Smooth muscle cell (in vitro differentiated cells): Measurements from ENCODE around the gene KRTAP12-2. TPM values are rescaled to one million over a fixed set of nuclear protein-coding genes. Genes with fewer than 3 reads are reported as not detected.

ENCODE experiments used
- DNase-seq: peaks from one replicate; lab custom pipeline; 2025; ENCODE audit not compliant: unreplicated experiment; lab: John Stamatoyannopoulos, UW
- H2AFZ ChIP-seq: fragments of 200-600 bp; sonication (generic); 2 replicates; pipeline ENCODE4 v1.6.0; 2016; ENCODE audit warnings: antibody characterized with exemption, low read depth, mild to moderate bottlenecking
- H3F3A ChIP-seq: fragments of 200-600 bp; sonication (generic); 2 replicates; pipeline ENCODE4 v1.6.0; 2017; ENCODE audit warnings: antibody characterized with exemption, low read depth
- H3K27ac ChIP-seq: fragments of 200-600 bp; sonication (generic); 2 replicates; pipeline ENCODE4 v1.5.1; 2016; ENCODE audit warnings: low read depth, mild to moderate bottlenecking
- H3K27me3 ChIP-seq: fragments of 200-600 bp; sonication (generic); 2 replicates; pipeline ENCODE4 v1.6.1; 2016; ENCODE audit warnings: low read depth, mild to moderate bottlenecking
- H3K36me3 ChIP-seq: fragments of 200-600 bp; sonication (generic); 2 replicates; pipeline ENCODE4 v1.5.1; 2016; ENCODE audit warnings: low read depth
- H3K4me1 ChIP-seq: fragments of 200-600 bp; sonication (generic); 2 replicates; pipeline ENCODE4 v1.5.1; 2016; ENCODE audit warnings: low read depth
- H3K4me2 ChIP-seq: fragments of 200-600 bp; sonication (generic); 2 replicates; pipeline ENCODE4 v1.6.0; 2016; ENCODE audit warnings: mild to moderate bottlenecking
- H3K4me3 ChIP-seq: fragments of 200-600 bp; sonication (generic); 2 replicates; pipeline ENCODE4 v1.5.1; 2016; ENCODE audit warnings: mild to moderate bottlenecking
- H3K79me2 ChIP-seq: fragments of 200-600 bp; sonication (generic); 2 replicates; pipeline ENCODE4 v1.6.0; 2016; ENCODE audit warnings: low read depth, mild to moderate bottlenecking
- H3K9ac ChIP-seq: fragments of 200-600 bp; sonication (generic); 2 replicates; pipeline ENCODE4 v1.6.0; 2016; ENCODE audit warnings: low read depth
- H3K9me3 ChIP-seq: fragments of 200-600 bp; sonication (generic); replicated peaks from 2 replicates; pipeline ENCODE4 v1.5.1; 2016; ENCODE audit warnings: low read depth
- H4K20me1 ChIP-seq: fragments of 200-600 bp; sonication (generic); 2 replicates; pipeline ENCODE4 v1.6.0; 2016; ENCODE audit warnings: low read depth
- WGBS: methylation state at CpG from one replicate; pipeline ENCODE4 v1.1.7; 2016; ENCODE audit warnings: low lambda C conversion rate; 5-methylcytosine and 5-hydroxymethylcytosine counted together
- polyA plus RNA-seq: library from polyadenylated mRNA; unstranded; fragments of >200 nt; fragmentation: Nextera tagmentation; extraction: Ambion mirVana; gene quantifications from 2 replicates; pipeline ENCODE4 v1.2.1, GENCODE V29; 2016
- small RNA-seq: library from RNA; depleted of rRNA; stranded (forward); fragments of <200 nt; gene quantifications from one replicate; pipeline ENCODE3, GENCODE V24; 2014
- total RNA-seq: library from RNA; depleted of rRNA; stranded (reverse); fragments of >200 nt; gene quantifications from 2 replicates; pipeline ENCODE4 v1.2.3, GENCODE V29; 2014
- TF ChIP-seq, protein P1 (sequence below): fragments of 200-600 bp; sonication (generic); IDR thresholded peaks from 2 replicates; pipeline ENCODE4 v1.5.1; 2017; ENCODE audit warnings: borderline replicate concordance, mild to moderate bottlenecking, antibody characterized with exemption; ENCODE audit not compliant: insufficient read depth, poor library complexity, severe bottlenecking

The KRTAP12-2 gene
- total and polyA plus RNA-seq, 2 experiments from 2014 or later: not detected

DNA sequence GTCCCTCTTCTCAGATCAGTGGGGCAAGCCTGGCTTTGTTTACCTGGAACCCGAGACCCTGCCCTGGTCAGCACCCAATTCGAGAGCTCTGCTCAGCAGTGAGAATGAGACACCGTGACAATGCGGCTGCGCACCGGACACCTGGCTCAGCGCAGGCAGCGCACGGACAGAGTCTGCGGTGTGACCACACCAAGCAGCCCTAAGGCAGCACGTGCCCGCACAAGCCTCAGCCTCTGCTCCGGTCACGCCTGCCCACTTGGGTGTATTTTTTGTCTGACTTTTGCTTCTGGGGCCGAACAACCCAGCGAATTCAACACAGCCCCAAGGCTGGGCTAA is 50.2 kb downstream of the KRTAP12-2 start:
- Histone ChIP-seq H3K27ac (no peak overlapping the region), H3K4me1 (no peaks in the 10 kb centered on the region), H3K4me3 (no peak overlapping the region), H3K9ac (no peak overlapping the region), H3K36me3 (no peaks in the 10 kb centered on the region), H4K20me1 (no peaks in the 10 kb centered on the region), H3K27me3 (no peaks in the 10 kb centered on the region), H3K79me2 (no peaks in the 10 kb centered on the region), H3K9me3 (peaks cover 2% of the 10 kb centered on the region), H3F3A (no peaks in the 10 kb centered on the region), H2AFZ (no peak overlapping the region), H3K4me2 (no peak overlapping the region)
- TF ChIP-seq, protein P1, sequence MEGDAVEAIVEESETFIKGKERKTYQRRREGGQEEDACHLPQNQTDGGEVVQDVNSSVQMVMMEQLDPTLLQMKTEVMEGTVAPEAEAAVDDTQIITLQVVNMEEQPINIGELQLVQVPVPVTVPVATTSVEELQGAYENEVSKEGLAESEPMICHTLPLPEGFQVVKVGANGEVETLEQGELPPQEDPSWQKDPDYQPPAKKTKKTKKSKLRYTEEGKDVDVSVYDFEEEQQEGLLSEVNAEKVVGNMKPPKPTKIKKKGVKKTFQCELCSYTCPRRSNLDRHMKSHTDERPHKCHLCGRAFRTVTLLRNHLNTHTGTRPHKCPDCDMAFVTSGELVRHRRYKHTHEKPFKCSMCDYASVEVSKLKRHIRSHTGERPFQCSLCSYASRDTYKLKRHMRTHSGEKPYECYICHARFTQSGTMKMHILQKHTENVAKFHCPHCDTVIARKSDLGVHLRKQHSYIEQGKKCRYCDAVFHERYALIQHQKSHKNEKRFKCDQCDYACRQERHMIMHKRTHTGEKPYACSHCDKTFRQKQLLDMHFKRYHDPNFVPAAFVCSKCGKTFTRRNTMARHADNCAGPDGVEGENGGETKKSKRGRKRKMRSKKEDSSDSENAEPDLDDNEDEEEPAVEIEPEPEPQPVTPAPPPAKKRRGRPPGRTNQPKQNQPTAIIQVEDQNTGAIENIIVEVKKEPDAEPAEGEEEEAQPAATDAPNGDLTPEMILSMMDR: no peak
- no peak for DNase-seq
- 81% methylated on average over 16 of the region's 16 CpGs for WGBS

Small RNAs within 50 kb of the gene (small RNA-seq; reads per million reads assigned to genes)
- not detected for gene KRTAP12-6P

Other genes with a start within 250 kb of the KRTAP12-2 start
- 3.3 and 4.9 TPM in 2 replicates for gene LRRC3, start 211.4 kb downstream of the KRTAP12-2 start, total RNA-seq
- gene LRRC3, start 211.4 kb downstream of the KRTAP12-2 start, polyA plus RNA-seq: 5.3 and 5.8 TPM in 2 replicates
- not detected in 2 replicates for gene KRTAP10-1, start 126.7 kb downstream of the KRTAP12-2 start, total RNA-seq
- gene KRTAP10-1, start 126.7 kb downstream of the KRTAP12-2 start, polyA plus RNA-seq: 0.67 TPM in 1 of 2 replicates, not detected in the other
- gene KRTAP10-2, start 115.4 kb downstream of the KRTAP12-2 start, total RNA-seq: not detected in 2 replicates
- gene KRTAP10-2, start 115.4 kb downstream of the KRTAP12-2 start, polyA plus RNA-seq: not detected in 2 replicates
- gene KRTAP10-3, start 108.1 kb downstream of the KRTAP12-2 start, total RNA-seq: not detected in 2 replicates
- not detected in 2 replicates for gene KRTAP10-3, start 108.1 kb downstream of the KRTAP12-2 start, polyA plus RNA-seq
- not detected in 2 replicates for gene KRTAP10-4, start 93.2 kb downstream of the KRTAP12-2 start, total RNA-seq
- not detected in 2 replicates for gene KRTAP10-4, start 93.2 kb downstream of the KRTAP12-2 start, polyA plus RNA-seq
- gene KRTAP10-5, start 86.3 kb downstream of the KRTAP12-2 start, total RNA-seq: not detected in 2 replicates
- not detected in 2 replicates for gene KRTAP10-5, start 86.3 kb downstream of the KRTAP12-2 start, polyA plus RNA-seq
- gene KRTAP10-6, start 74.4 kb downstream of the KRTAP12-2 start, total RNA-seq: not detected in 2 replicates
- gene KRTAP10-6, start 74.4 kb downstream of the KRTAP12-2 start, polyA plus RNA-seq: 0.38 TPM in 1 of 2 replicates, not detected in the other
- not detected in 2 replicates for gene KRTAP10-7, start 66.3 kb downstream of the KRTAP12-2 start, total RNA-seq
- not detected in 2 replicates for gene KRTAP10-7, start 66.3 kb downstream of the KRTAP12-2 start, polyA plus RNA-seq
- gene KRTAP10-8, start 54.8 kb downstream of the KRTAP12-2 start, total RNA-seq: not detected in 2 replicates
- not detected in 2 replicates for gene KRTAP10-8, start 54.8 kb downstream of the KRTAP12-2 start, polyA plus RNA-seq
- gene KRTAP10-9, start 39.8 kb downstream of the KRTAP12-2 start, total RNA-seq: not detected in 2 replicates
- gene KRTAP10-9, start 39.8 kb downstream of the KRTAP12-2 start, polyA plus RNA-seq: not detected in 2 replicates
- gene KRTAP10-10, start 29.6 kb downstream of the KRTAP12-2 start, total RNA-seq: not detected in 2 replicates
- gene KRTAP10-10, start 29.6 kb downstream of the KRTAP12-2 start, polyA plus RNA-seq: not detected in 2 replicates
- not detected in 2 replicates for gene KRTAP10-11, start 20.5 kb downstream of the KRTAP12-2 start, total RNA-seq
- not detected in 2 replicates for gene KRTAP10-11, start 20.5 kb downstream of the KRTAP12-2 start, polyA plus RNA-seq
- gene KRTAP12-4, start 12.3 kb downstream of the KRTAP12-2 start, total RNA-seq: not detected in 2 replicates
- not detected in 2 replicates for gene KRTAP12-4, start 12.3 kb downstream of the KRTAP12-2 start, polyA plus RNA-seq
- gene KRTAP12-3, start 9.0 kb downstream of the KRTAP12-2 start, total RNA-seq: not detected in 2 replicates
- gene KRTAP12-3, start 9.0 kb downstream of the KRTAP12-2 start, polyA plus RNA-seq: not detected in 2 replicates
- gene KRTAP12-1, start 15.2 kb upstream of the KRTAP12-2 start, total RNA-seq: not detected in 2 replicates
- gene KRTAP12-1, start 15.2 kb upstream of the KRTAP12-2 start, polyA plus RNA-seq: not detected in 2 replicates
- not detected in 2 replicates for gene KRTAP10-12, start 30.2 kb upstream of the KRTAP12-2 start, total RNA-seq
- not detected in 2 replicates for gene KRTAP10-12, start 30.2 kb upstream of the KRTAP12-2 start, polyA plus RNA-seq
- gene TSPEAR, start 44.6 kb upstream of the KRTAP12-2 start, total RNA-seq: not detected in 2 replicates
- 0.71 and 1.7 TPM in 2 replicates for gene TSPEAR, start 44.6 kb upstream of the KRTAP12-2 start, polyA plus RNA-seq
- gene UBE2G2, start 134.9 kb upstream of the KRTAP12-2 start, total RNA-seq: 34.1 and 35.6 TPM in 2 replicates
- 33.1 and 38.0 TPM in 2 replicates for gene UBE2G2, start 134.9 kb upstream of the KRTAP12-2 start, polyA plus RNA-seq
- 82.8 and 87.9 TPM in 2 replicates for gene SUMO3, start 151.1 kb upstream of the KRTAP12-2 start, total RNA-seq
- gene SUMO3, start 151.1 kb upstream of the KRTAP12-2 start, polyA plus RNA-seq: 116 and 124 TPM in 2 replicates
- gene PTTG1IP, start 206.8 kb upstream of the KRTAP12-2 start, total RNA-seq: 331 and 369 TPM in 2 replicates
- 314 and 340 TPM in 2 replicates for gene PTTG1IP, start 206.8 kb upstream of the KRTAP12-2 start, polyA plus RNA-seq